ENCODE data around the gene PLCH1.

DNA sequence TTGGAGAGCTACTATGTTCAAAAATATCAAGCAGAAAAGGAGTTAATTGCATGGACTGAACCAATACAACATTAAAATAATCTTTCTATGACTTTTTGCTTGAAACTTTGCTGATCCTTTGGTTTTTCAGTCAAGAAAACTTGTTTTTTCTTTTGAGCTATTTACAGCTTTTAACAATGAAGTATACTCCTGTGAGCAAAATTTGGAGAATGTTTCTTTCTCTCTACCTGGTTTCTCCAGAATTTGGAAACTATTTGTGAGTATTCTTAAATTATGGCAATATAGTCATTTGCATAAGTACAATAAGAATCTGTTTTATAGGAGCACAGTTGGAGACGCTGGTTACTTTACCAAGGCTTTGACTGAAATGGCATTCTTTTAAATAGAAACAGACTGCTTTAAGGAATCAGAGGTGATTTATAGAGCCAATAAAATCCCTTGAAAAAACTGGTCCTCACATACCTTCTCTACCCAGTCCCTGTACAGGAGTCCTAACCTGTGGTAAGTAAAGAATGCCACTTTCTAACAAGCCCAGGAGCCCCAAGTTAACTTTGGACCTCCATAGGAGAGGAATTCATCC lies 127.4 kb downstream of the PLCH1 start:
- no peak for TF ChIP-seq EZH2 (IDR thresholded peaks at IDR 0.05; ENCODE audit: borderline replicate concordance, low read depth, low read length, severe bottlenecking)
- TF ChIP-seq, protein P1, sequence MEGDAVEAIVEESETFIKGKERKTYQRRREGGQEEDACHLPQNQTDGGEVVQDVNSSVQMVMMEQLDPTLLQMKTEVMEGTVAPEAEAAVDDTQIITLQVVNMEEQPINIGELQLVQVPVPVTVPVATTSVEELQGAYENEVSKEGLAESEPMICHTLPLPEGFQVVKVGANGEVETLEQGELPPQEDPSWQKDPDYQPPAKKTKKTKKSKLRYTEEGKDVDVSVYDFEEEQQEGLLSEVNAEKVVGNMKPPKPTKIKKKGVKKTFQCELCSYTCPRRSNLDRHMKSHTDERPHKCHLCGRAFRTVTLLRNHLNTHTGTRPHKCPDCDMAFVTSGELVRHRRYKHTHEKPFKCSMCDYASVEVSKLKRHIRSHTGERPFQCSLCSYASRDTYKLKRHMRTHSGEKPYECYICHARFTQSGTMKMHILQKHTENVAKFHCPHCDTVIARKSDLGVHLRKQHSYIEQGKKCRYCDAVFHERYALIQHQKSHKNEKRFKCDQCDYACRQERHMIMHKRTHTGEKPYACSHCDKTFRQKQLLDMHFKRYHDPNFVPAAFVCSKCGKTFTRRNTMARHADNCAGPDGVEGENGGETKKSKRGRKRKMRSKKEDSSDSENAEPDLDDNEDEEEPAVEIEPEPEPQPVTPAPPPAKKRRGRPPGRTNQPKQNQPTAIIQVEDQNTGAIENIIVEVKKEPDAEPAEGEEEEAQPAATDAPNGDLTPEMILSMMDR (IDR thresholded peaks at IDR 0.05; ENCODE audit: borderline replicate concordance, extremely low read depth, low read length, poor library complexity, severe bottlenecking): no peak

Measured in DND-41 (cell line).